NCI-H510A (cell line): ENCODE data around the gene RAB7A.

Experiments used
- DNase-seq: peaks from one replicate; lab custom pipeline; 2025; lab: John Stamatoyannopoulos, UW

RAB7A gene

GRCh38 chr3:128788268-128788869, 62.4 kb downstream of the RAB7A start:
- DNase-seq, result no peak

GRCh38 chr3:128794067-128794768, 68.2 kb downstream of the RAB7A start:
- no peak for DNase-seq

- peak; percentile 8 for DNase-seq
Observed at GRCh38 chr3:128794770-128795649, 69.0 kb downstream of the RAB7A start.

DNA sequence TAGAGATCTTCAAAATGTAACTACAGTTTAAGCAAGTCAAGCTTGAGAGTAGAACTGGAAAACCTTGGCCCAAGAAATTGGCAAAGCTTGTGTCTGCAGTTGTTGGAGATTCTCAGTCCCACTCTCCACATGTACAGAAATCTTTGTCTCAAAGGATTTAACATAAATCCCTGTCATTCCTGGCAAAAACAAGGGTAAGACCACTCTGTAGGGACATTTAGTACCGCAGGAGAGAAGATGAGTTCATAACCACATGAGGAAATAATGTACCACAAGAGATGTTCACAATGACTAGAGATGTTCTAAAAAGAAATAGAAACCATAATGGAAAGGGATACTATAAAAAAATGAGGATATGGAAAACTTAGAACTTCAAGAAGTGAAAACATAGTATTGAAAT, 73.7 kb downstream of the RAB7A start:
- no peak for DNase-seq

DNA sequence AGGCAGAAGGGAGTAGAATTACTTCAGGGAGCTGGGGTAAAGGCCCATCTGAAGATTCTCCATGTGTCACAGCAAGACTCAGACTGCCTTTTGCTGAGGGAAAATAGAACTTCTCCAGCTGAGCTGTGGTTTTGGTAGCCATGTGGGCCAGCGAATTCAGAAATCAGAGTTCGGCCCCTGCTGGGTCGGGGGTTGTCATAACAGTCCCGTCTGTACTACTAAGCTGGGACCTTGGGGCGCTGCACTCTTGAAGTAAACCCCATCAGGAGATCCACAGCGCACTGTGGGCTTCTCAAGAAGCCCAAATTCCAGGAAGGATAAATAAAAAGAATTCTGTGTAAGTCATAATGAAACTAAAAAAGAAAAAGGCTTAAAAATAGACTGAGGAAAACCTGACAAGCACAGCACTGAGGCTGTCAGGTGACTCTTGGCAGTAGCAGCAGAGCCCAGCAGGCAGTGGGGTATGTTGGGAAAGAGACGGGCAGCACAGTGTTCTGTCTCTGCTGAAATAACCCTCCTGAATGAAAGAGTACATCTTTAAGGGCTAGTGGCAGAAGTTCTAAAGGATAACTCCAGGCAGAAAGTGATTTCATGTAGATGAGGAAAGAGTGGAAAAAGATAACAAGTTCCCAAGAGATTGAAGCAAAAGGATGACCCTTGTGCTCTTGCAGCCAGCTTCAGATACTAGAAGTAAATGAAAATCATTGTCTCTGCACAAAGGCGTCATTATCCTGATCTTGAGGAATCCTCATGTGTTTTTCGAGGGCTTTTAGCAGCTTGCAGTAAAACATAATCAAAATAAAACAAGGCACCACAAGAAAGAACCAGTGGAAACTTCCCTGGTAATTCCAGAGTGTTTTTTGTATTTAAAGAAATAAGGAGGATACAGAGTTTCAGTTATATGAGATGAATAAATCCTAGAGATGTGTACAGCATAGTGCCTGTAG, 74.5 kb downstream of the RAB7A start:
- no peak for DNase-seq

DNA sequence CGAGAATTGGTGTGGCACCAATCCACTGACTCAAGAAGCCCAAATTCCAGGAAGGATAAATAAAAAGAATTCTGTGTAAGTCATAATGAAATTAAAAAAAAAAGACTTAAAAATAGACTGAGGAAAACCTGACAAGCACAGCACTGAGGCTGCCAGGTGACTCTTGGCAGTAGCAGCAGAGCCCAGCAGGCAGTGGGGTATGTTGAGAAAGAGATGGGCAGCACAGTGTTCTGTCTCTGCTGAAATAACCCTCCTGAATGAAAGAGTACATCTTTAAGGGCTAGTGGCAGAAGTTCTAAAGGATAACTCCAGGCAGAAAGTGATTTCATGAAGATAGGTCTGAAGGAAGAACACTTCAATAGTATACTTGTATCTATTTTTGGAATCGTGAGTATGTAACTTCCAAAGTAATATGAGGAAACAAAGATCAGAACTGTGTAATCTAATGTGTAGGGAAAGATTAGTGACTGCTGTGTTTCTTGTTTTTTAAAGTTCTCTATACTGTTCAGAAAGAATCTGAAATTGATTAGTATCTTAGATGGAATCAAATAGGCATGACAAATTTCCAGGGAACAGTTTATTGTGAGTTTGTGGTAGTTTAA, 75.9 kb downstream of the RAB7A start:
- no peak for DNase-seq

DNA sequence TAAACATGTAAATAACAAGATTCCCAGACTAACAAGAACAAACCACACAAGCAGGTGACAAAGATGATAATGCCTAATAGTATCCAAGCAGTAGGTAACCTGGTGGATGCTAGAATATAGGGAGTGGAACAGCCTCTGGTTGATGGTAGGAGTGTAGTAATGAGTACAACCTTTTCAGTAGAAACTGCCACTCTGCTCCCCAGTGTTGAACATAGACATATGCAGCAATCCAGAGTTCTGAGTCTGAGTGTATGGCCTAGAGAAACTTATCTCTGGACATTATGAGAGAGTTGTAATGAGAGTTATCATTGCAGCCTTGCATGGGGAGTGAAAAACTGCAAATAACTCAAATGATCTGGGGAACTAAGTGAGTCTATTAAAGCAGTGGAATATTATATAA, 77.3 kb downstream of the RAB7A start:
- DNase-seq, result no peak

DNA sequence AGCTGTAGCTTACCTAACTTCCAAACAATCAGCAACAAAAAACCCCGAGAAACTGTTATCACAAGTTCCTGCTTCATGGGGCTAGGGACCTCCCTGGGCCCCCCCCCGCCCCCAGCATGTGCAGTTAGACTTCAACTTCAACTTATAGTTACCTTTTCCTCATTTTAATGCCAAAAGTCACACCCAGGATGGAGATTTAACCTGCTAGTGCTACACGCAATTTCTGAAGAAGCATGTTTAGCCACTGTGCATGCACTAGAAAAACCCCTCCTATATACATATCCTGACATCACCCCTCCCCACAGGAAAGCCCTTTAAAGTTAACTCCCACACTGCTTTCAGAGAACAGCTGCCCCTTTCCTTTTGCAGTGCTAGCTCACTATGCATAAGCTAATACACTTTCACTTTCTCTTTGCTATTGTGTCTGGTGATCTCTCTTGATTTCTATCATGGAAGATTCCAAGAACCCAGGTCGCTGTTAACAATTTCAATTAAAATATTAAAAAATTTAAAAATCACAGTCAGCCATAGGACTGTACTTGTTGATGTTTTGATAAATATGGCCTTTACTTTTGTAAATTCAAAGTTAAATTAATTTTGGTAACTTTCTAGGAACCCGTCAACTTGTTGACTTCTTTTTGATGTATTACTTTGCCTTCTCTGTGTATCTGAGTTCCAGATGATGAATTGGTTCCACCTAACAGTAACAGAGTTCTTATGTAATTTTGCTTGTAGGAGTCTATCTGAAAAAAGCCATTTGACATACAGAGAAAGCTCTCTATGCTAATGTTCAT, 78.2 kb downstream of the RAB7A start:
- no peak for DNase-seq

GRCh38 chr3:128804811-128805155, 78.8 kb downstream of the RAB7A start:
- no peak for DNase-seq

DNA sequence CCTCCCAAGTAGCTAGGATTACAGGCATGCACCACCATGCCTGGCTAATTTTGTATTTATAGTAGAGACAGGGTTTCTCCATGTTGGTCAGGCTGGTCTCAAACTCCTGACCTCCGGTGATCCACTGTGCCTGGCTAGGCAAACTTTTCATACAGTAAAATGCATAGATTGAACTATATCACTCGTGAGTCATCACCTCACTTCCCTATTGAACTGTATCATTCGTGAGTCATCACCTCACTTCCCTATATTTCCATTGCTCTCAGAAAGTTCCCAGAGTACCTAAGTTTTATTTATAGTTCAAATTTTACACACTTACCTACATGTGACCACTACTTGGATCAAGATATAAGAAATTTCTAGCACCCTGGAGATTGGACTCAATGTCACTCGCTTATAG, 79.8 kb downstream of the RAB7A start:
- DNase-seq, result no peak

GRCh38 chr3:128806588-128806987, 80.6 kb downstream of the RAB7A start:
- DNase-seq, result no peak

- no peak for DNase-seq
Observed at GRCh38 chr3:128807186-128807830, 81.3 kb downstream of the RAB7A start.

GRCh38 chr3:128808672-128809071, 82.7 kb downstream of the RAB7A start:
- DNase-seq, result no peak

- DNase-seq, result no peak
Observed at GRCh38 chr3:128813097-128813496, 87.1 kb downstream of the RAB7A start.

DNA sequence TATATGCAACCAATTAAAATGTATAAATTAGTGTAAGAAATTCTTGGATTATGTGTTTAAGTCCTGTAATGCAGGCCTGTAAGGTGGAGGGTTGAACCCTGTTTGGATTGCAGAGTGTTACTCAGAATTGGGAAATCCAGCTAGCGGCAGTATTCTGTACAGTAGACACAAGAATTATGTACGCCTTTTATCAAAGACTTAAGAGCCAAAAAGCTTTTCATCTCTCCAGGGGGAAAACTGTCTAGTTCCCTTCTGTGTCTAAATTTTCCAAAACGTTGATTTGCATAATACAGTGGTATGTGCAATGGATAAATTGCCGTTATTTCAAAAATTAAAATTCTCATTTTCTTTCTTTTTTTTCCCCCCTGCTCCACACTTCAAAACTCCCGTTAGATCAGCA, 88.1 kb downstream of the RAB7A start:
- DNase-seq, result no peak

GRCh38 chr3:128814519-128815317, 88.7 kb downstream of the RAB7A start:
- DNase-seq, result no peak

- no peak for DNase-seq
Observed at GRCh38 chr3:128815318-128816064, 89.5 kb downstream of the RAB7A start.

DNA sequence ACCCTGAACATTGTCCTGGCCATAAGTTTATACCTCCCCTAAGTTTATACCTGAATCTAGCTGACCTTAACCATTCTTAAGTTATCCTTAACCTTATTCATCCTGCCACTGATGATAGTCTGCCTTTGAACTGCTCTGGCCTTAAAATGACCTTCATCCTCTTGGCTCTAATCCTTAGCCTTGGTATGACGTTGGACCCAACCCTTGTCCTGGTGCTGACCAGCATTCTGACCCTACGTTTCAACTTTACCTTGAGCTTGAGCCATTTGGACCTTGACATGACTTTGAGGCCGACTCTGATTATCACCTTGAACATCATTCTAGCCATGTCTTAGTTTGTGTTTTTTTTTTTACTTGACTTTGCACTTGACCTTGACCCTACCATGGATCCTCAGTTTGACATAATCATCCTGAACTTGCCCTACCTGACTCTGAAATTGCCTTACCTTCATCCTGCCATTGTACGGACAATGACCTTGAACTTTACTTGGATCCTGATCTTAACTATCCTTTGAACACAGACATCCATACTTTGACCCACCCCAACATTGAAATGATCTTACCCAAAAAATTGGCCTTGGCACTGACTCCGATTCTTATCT, 92.3 kb downstream of the RAB7A start:
- no peak for DNase-seq
